ENCODE data around the gene ACOT2.
A peak's percentile ranks its signal among the peaks of the same experiment; 100 is the strongest.
"Not testable (repeated sequence)": the region's sequence is repeated elsewhere in the genome, so short reads cannot be mapped to it uniquely, and the experiment has no call there.

ACOT2 gene

GRCh38 chr14:73576391-73576790 is 7.4 kb downstream of the ACOT2 start:
- no peak for FAIRE-seq
- no peak for DNase-seq (ENCODE audit: insufficient read length, low spot score)
- TF ChIP-seq POU2F2 (IDR thresholded peaks at IDR 0.05; ENCODE audit: low read depth, low read length) (no peak), TAF1 (IDR thresholded peaks at IDR 0.05; ENCODE audit: low read depth, low read length) (no peak), PAX5 (IDR thresholded peaks at IDR 0.05; ENCODE audit: insufficient read depth, low read length, severe bottlenecking) (no peak), POLR2AphosphoS5 (IDR thresholded peaks at IDR 0.05; ENCODE audit: low read depth, low read length) (no peak), SPI1 (IDR thresholded peaks at IDR 0.05; ENCODE audit: low read depth, low read length) (no peak), POLR2A (IDR thresholded peaks at IDR 0.05; ENCODE audit: low read depth, low read length) (no peak)

- not testable (repeated sequence) for DNase-seq (ENCODE audit: insufficient read length, low spot score)
- peak; percentile 9 for FAIRE-seq
Measured at GRCh38 chr14:73577214-73577613, 8.2 kb downstream of the ACOT2 start.

- not testable (repeated sequence) for DNase-seq (ENCODE audit: insufficient read length, low spot score)
- FAIRE-seq, result peak; percentile 96
Measured at GRCh38 chr14:73582102-73582979, 13.3 kb downstream of the ACOT2 start.

- FAIRE-seq (no peak), DNase-seq (ENCODE audit: insufficient read length, low spot score) (no peak)
Measured at GRCh38 chr14:73588695-73589094, 19.7 kb downstream of the ACOT2 start.

GRCh38 chr14:73589116-73589515 is 20.1 kb downstream of the ACOT2 start:
- FAIRE-seq, result no peak
- no peak for DNase-seq (ENCODE audit: insufficient read length, low spot score)
- TF ChIP-seq POLR2AphosphoS5 (IDR thresholded peaks at IDR 0.05; ENCODE audit: low read depth, low read length), result no peak

More at GRCh38 chr14:73588695-73589094, 19.7 kb downstream of the ACOT2 start:
- no peak for TF ChIP-seq POLR2A (IDR thresholded peaks at IDR 0.05; ENCODE audit: low read depth, low read length)
- no peak for TF ChIP-seq SPI1 (IDR thresholded peaks at IDR 0.05; ENCODE audit: low read depth, low read length)
- no peak for TF ChIP-seq TAF1 (IDR thresholded peaks at IDR 0.05; ENCODE audit: low read depth, low read length)
- TF ChIP-seq POU2F2 (IDR thresholded peaks at IDR 0.05; ENCODE audit: low read depth, low read length), result no peak
- no peak for TF ChIP-seq PAX5 (IDR thresholded peaks at IDR 0.05; ENCODE audit: insufficient read depth, low read length, severe bottlenecking)
- no peak for TF ChIP-seq POLR2AphosphoS5 (IDR thresholded peaks at IDR 0.05; ENCODE audit: low read depth, low read length)

- FAIRE-seq; DNase-seq (ENCODE audit: insufficient read length, low spot score): not testable (repeated sequence)
Measured at GRCh38 chr14:73590673-73591004, 21.6 kb downstream of the ACOT2 start.

- peak; percentile 53 for DNase-seq (ENCODE audit: insufficient read length, low spot score)
- TF ChIP-seq PAX5 (IDR thresholded peaks at IDR 0.05; ENCODE audit: insufficient read depth, low read length, severe bottlenecking), result no peak
- no peak for TF ChIP-seq POLR2AphosphoS5 (IDR thresholded peaks at IDR 0.05; ENCODE audit: low read depth, low read length)
- no peak for TF ChIP-seq POU2F2 (IDR thresholded peaks at IDR 0.05; ENCODE audit: low read depth, low read length)
- no peak for TF ChIP-seq TAF1 (IDR thresholded peaks at IDR 0.05; ENCODE audit: low read depth, low read length)
- peak; percentile 21; the same call in 1 of the 2 replicates for TF ChIP-seq SPI1 (IDR thresholded peaks at IDR 0.05; ENCODE audit: low read depth, low read length)
- peak; percentile 92 for FAIRE-seq
Measured at GRCh38 chr14:73591690-73592449, 22.9 kb downstream of the ACOT2 start, which contains the start of gene ACOT4. ACOT4 (plus strand) TSS chr14:73591873; CDS start chr14:73591960, 87 bp downstream.

GRCh38 chr14:73594491-73594890 is 25.5 kb downstream of the ACOT2 start:
- no peak for DNase-seq (ENCODE audit: insufficient read length, low spot score)
- FAIRE-seq, result no peak
- TF ChIP-seq POLR2A (IDR thresholded peaks at IDR 0.05; ENCODE audit: low read depth, low read length), result no peak
- TF ChIP-seq POU2F2 (IDR thresholded peaks at IDR 0.05; ENCODE audit: low read depth, low read length), result no peak
- TF ChIP-seq POLR2AphosphoS5 (IDR thresholded peaks at IDR 0.05; ENCODE audit: low read depth, low read length), result no peak
- TF ChIP-seq SPI1 (IDR thresholded peaks at IDR 0.05; ENCODE audit: low read depth, low read length), result no peak
- no peak for TF ChIP-seq TAF1 (IDR thresholded peaks at IDR 0.05; ENCODE audit: low read depth, low read length)
- TF ChIP-seq PAX5 (IDR thresholded peaks at IDR 0.05; ENCODE audit: insufficient read depth, low read length, severe bottlenecking), result no peak

GRCh38 chr14:73599499-73599898 is 30.5 kb downstream of the ACOT2 start:
- TF ChIP-seq PAX5 (IDR thresholded peaks at IDR 0.05; ENCODE audit: insufficient read depth, low read length, severe bottlenecking) (no peak), POLR2AphosphoS5 (IDR thresholded peaks at IDR 0.05; ENCODE audit: low read depth, low read length) (no peak), SPI1 (IDR thresholded peaks at IDR 0.05; ENCODE audit: low read depth, low read length) (no peak), POU2F2 (IDR thresholded peaks at IDR 0.05; ENCODE audit: low read depth, low read length) (no peak), TAF1 (IDR thresholded peaks at IDR 0.05; ENCODE audit: low read depth, low read length) (no peak), POLR2A (IDR thresholded peaks at IDR 0.05; ENCODE audit: low read depth, low read length) (no peak)
- no peak for DNase-seq (ENCODE audit: insufficient read length, low spot score)
- FAIRE-seq, result no peak

- FAIRE-seq (no peak), DNase-seq (ENCODE audit: insufficient read length, low spot score) (no peak)
- TF ChIP-seq POU2F2 (IDR thresholded peaks at IDR 0.05; ENCODE audit: low read depth, low read length) (no peak), POLR2AphosphoS5 (IDR thresholded peaks at IDR 0.05; ENCODE audit: low read depth, low read length) (no peak), PAX5 (IDR thresholded peaks at IDR 0.05; ENCODE audit: insufficient read depth, low read length, severe bottlenecking) (no peak), TAF1 (IDR thresholded peaks at IDR 0.05; ENCODE audit: low read depth, low read length) (no peak), SPI1 (IDR thresholded peaks at IDR 0.05; ENCODE audit: low read depth, low read length) (no peak), POLR2A (IDR thresholded peaks at IDR 0.05; ENCODE audit: low read depth, low read length) (no peak)
Measured at GRCh38 chr14:73602994-73603393, 34.0 kb downstream of the ACOT2 start.
